Measurements from ENCODE around the gene RBMS3.
"Not testable (repeated sequence)": the region's sequence is repeated elsewhere in the genome, so short reads cannot be mapped to it uniquely, and the experiment has no call there.

RBMS3 gene

DNA sequence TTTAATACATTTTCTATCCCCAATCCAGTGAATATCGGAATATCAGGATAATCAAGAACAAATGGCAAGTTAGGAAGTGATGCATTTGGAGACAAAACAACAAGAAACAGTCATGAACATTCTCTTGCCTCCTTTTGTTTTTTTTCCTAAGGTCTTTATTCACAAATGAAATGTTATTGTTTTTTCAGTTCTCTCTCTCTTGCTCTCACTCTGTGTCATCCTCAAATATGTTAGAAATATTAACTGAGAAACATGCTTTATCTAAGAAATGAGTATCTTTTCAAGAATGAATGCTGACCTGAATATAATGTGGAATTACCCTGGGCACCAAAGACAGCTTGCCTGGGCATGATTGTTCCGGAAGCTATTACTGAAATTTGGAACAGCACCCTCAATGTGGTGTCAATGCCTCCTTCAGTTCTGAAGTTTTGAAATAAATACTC is 51.3 kb downstream of the RBMS3 start:
- DNase-seq = no peak
- intact Hi-C loops (cut with DNase I) = no loop called here

- intact Hi-C loops (cut with DNase I) = no loop called here
- DNase-seq = no peak
Observed at GRCh38 chr3:29333576-29333975, 52.7 kb downstream of the RBMS3 start.

- no peak for DNase-seq
- intact Hi-C loops (cut with DNase I) = no loop called here
Observed at GRCh38 chr3:29334706-29335105, 53.8 kb downstream of the RBMS3 start.

DNA sequence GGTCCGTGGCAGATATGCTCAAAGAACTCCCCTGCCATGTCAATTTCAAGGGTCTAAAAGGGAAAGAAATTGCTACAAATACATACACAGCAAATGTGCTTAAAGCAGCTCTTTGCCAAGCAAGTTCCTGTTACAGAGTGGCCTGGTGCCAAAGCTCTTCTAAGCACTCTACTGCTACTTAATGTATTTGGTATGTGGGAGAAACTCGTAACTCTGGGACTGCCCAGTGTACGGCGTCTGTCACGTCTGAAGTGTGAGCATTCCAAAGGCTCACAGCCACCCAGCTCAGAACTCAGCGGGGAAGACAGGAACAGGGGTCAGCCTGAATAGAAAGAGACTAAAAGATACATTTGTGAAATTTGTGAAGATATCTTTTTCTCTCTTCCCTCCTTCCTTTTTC is 54.6 kb downstream of the RBMS3 start:
- DNase-seq = peak in 25 of 42 donors; percentile 1 to 52 (median 16)
- intact Hi-C loops (cut with DNase I) = no loop called here

- intact Hi-C loops (cut with DNase I) = no loop called here
- no peak for DNase-seq
Observed at GRCh38 chr3:29335943-29336342, 55.1 kb downstream of the RBMS3 start.

- DNase-seq = no peak
- intact Hi-C loops (cut with DNase I) = no loop called here
Observed at GRCh38 chr3:29337565-29337964, 56.7 kb downstream of the RBMS3 start.

- intact Hi-C loops (cut with DNase I) = no loop called here
- no peak for DNase-seq
Observed at GRCh38 chr3:29338377-29338776, 57.5 kb downstream of the RBMS3 start.

GRCh38 chr3:29339016-29339833 is 58.4 kb downstream of the RBMS3 start:
- intact Hi-C loops (cut with DNase I) = no loop called here

GRCh38 chr3:29344154-29344553 is 63.3 kb downstream of the RBMS3 start:
- DNase-seq = no peak
- intact Hi-C loops (cut with DNase I) = no loop called here

More at GRCh38 chr3:29339016-29339833, 58.4 kb downstream of the RBMS3 start:
- no peak for DNase-seq

GRCh38 chr3:29344935-29345334 is 64.1 kb downstream of the RBMS3 start:
- DNase-seq = no peak
- intact Hi-C loops (cut with DNase I) = no loop called here

DNA sequence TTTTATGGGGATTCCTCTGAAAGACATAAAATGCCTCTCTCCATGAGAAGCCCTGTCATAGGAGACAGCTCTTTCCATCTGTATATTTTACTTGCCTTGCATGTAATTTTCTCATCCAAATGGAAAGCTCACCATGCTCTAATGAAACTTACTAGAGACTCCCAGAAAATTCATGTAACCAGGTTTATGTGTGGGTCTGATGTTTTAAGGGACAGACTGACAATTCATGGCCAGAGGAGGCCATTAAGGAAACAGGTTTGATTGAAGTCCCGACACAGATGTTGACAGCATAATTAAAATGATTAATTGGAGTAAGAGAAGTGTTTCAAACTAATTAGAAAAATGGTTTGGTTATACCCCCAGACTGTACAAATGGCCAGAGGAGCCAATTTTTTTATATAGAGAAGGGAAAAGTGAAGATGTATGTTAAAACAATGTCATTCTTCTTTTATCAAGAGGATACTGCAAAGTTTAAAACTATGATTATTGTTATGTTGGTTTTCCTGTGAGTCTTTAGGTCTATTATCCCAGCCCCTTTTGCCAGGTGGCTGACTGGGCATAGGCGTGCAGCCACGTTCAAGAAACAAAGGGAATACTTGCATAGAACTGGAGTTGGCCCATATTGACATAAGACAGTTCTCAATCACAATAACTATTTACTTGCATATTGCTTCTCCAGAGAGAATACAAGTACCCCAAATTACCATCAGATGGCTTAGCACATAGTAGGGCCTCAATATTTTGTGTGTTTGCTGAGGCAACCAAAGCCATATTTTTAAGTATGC is 64.8 kb downstream of the RBMS3 start:
- intact Hi-C loops (cut with DNase I) = no loop called here

GRCh38 chr3:29346828-29347227 is 66.0 kb downstream of the RBMS3 start:
- intact Hi-C loops (cut with DNase I) = no loop called here
- DNase-seq = no peak

More for the DNA sequence above, 64.8 kb downstream of the RBMS3 start:
- no peak for DNase-seq

GRCh38 chr3:29347412-29347811 is 66.5 kb downstream of the RBMS3 start:
- DNase-seq = no peak
- intact Hi-C loops (cut with DNase I) = no loop called here

- intact Hi-C loops (cut with DNase I) = no loop called here
Observed at GRCh38 chr3:29348316-29348715, 67.4 kb downstream of the RBMS3 start.

GRCh38 chr3:29349049-29349448 is 68.2 kb downstream of the RBMS3 start:
- intact Hi-C loops (cut with DNase I) = no loop called here
- no peak for DNase-seq

More at GRCh38 chr3:29348316-29348715, 67.4 kb downstream of the RBMS3 start:
- DNase-seq = no peak

GRCh38 chr3:29353807-29354206 is 72.9 kb downstream of the RBMS3 start:
- no peak for DNase-seq
- intact Hi-C loops (cut with DNase I) = no loop called here

DNA sequence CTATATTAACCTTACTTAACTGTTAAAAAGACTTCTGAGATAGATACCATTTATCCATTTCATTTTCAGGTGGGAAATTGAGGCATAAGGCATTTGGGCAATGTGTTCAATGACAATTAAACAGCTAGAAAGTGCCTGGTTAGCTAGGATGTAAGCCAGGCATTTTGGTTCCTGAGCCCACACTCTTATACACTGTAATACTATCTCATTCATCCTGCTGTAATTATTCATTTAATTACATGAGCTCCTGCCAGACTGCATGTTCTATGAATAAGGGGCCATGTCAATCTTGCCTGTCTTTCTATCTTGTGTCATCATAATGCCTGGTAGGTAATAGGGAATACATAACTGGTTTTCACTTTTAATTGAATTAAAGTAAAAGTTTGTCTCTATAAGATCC is 74.0 kb downstream of the RBMS3 start:
- intact Hi-C loops (cut with DNase I) = no loop called here
- no peak for DNase-seq

- no peak for DNase-seq
- intact Hi-C loops (cut with DNase I) = no loop called here
Observed at GRCh38 chr3:29356062-29356461, 75.2 kb downstream of the RBMS3 start.

- DNase-seq; intact Hi-C loops (cut with DNase I): not testable (repeated sequence)
Observed at GRCh38 chr3:29360289-29360688, 79.4 kb downstream of the RBMS3 start.

GRCh38 chr3:29363110-29363509 is 82.2 kb downstream of the RBMS3 start:
- intact Hi-C loops (cut with DNase I) = no loop called here
- DNase-seq = no peak
